ENCODE data around the gene PRRT2.
"Not testable (repeated sequence)": the region's sequence is repeated elsewhere in the genome, so short reads cannot be mapped to it uniquely, and the experiment has no call there.

Gene PRRT2

DNA sequence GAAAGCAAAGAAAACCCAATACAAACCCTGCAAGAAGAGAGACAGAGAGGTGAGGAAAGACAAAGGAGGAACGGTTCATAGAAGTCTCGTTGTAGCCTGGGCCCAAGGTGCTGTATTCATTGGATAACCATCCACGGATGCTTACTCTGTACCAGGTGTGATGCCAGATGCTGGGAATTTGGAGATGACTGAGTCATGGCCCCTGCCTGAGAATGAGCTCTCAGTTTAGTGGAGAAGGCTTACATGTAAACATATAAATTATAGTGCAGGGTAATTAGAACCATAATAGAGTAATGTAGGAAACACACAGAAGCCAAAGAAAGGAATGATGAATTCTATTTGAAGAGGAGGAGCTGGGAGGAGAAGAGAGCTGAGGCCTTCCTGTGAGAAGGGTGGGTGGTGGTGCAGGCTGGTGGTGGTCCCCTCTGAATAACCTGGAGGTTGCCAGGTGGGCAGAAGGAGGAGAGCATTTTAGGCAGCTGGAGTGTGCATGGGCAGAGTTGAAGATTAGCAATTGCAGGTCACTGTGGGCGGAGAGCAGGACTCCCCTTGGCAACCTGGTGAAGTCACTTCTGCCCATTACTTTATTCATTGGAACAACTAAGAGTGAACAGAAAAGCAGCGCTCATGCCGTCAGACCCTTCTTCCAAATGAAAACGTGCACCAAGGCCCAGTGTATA is 41.6 kb upstream of the PRRT2 start:
- TF ChIP-seq, protein P1, sequence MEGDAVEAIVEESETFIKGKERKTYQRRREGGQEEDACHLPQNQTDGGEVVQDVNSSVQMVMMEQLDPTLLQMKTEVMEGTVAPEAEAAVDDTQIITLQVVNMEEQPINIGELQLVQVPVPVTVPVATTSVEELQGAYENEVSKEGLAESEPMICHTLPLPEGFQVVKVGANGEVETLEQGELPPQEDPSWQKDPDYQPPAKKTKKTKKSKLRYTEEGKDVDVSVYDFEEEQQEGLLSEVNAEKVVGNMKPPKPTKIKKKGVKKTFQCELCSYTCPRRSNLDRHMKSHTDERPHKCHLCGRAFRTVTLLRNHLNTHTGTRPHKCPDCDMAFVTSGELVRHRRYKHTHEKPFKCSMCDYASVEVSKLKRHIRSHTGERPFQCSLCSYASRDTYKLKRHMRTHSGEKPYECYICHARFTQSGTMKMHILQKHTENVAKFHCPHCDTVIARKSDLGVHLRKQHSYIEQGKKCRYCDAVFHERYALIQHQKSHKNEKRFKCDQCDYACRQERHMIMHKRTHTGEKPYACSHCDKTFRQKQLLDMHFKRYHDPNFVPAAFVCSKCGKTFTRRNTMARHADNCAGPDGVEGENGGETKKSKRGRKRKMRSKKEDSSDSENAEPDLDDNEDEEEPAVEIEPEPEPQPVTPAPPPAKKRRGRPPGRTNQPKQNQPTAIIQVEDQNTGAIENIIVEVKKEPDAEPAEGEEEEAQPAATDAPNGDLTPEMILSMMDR (IDR thresholded peaks at IDR 0.05; ENCODE audit: low read depth, low read length) = no peak
- no peak for DNase-seq (ENCODE audit: low read depth, low spot score)
- H3K4me3 ChIP-seq (ENCODE audit: low read depth, low read length) = no peak overlapping the region
- in situ Hi-C loops (cut with HindIII; ENCODE audit: low sequenced_read_pairs) = no loop called here

DNA sequence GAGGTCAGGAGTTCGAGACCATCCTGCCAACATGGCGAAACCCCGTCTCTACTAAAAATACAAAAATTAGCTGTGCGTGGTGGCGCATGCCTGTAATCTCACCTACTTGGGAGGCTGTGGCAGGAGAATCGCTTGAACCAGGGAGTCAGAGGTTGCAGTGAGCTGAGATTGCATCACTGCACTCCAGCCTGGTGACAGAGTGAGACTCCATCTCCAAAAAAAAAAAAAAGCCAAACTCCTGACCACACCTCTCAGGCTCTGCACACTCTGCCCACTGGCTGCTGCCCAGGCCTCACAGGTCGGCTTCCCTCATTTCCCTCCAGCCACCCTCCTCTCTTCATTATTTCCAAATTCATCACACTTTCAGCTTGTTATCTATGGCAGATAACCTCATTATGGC is 39.7 kb upstream of the PRRT2 start:
- DNase-seq (ENCODE audit: low read depth, low spot score); in situ Hi-C loops (cut with HindIII; ENCODE audit: low sequenced_read_pairs); H3K4me3 ChIP-seq (ENCODE audit: low read depth, low read length): not testable (repeated sequence)

DNA sequence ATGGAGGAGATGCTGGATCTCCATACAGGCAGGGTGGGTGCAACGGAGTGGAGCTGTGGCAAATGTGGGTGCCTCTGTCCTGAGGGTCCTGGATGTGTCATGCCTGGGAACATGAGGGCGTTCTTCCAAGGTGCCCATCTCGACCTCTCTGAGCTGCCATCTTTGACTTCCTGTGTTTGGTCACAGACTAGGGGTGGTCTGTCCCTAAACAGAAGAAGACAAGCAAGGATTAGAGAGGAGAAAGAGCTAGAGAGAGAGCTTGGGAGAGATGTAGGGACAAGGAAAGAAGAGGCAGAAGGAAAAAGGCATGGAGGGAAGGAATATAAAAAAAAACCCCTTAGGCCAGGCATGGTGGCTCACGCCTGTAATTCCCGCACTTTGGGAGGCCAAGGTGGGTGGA is 37.3 kb upstream of the PRRT2 start:
- in situ Hi-C loops (cut with HindIII; ENCODE audit: low sequenced_read_pairs) = no loop called here
- H3K4me3 ChIP-seq (ENCODE audit: low read depth, low read length) = no peak overlapping the region
- TF ChIP-seq, protein P1 (IDR thresholded peaks at IDR 0.05; ENCODE audit: low read depth, low read length) = no peak
- no peak for DNase-seq (ENCODE audit: low read depth, low spot score)

DNA sequence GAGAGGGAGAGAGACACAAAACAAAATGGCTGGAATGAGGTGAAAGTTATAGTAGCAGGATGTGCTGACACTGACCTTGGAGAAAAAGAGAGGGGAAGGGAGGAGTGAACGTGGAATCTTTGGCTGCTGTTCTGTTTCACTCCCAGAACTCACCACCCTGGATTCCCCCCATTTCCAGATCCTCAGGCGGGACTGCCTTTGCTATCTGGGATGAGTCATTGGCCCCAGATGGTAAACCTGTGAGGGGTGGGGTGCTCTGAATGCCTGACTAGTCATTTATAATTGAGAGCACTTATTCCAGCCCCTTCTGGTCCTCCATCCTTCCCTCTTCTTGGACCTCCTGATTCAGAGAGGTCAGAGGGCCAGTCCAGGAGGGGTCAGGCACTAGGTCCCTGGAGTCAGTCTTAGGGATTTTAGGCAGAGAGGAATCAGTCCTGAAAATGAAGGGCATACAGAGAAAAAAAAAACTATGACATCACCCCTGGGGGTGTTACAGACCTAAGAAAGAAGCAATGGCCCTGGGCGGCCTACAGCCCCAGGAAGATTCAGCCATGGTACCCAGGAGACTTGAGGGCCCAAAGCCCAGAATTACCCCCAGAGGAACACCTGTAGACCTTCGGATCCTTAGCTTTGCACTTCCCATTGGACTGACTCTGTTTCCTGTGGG is 36.1 kb upstream of the PRRT2 start:
- TF ChIP-seq, protein P1 (IDR thresholded peaks at IDR 0.05; ENCODE audit: low read depth, low read length) = no peak
- no peak overlapping the region for H3K4me3 ChIP-seq (ENCODE audit: low read depth, low read length)
- DNase-seq (ENCODE audit: low read depth, low spot score) = no peak
- in situ Hi-C loops (cut with HindIII; ENCODE audit: low sequenced_read_pairs) = no loop called here

DNA sequence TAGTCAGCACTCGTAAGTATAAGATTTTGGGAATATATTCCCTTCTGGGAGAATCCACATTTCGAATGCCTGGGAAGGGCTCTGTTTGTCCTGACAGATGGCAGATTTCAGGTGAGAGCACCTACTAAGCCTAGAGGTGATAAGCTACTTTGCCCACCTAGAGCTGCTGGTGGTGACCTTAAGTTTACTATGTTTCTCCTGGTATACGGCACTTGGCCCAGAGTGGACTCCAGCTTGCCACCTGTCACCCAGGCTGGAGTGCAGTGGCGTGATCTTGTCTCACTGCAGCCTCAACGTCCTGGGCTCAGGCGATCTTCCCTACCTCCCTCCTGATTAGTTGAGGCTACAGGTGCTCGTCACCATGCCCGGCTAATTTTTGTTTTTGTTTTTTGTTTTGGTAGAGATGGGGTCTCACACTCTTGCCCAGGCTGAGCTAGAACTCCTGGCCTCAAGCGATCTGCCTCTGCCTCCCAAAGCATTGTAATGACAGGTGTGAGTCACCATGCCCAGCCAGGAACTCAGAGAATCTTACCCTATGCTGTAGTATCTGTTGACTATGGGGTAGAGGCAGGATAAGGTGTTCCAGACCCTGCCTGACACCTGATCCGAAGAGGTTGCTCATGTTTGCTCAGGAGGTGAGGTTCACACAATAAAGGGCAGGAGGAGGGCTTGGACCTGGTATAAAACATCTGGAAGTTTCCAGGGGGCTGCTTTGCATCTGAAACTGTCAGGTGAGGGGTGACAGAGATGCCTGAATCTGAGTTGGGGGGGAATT is 34.2 kb upstream of the PRRT2 start, which contains the start of gene ZG16:
TSS of gene ZG16 (plus strand) at position 681 of the 775 bp plus-strand sequence. CDS start 1,011 bp downstream, outside the sequence.
- in situ Hi-C loops (cut with HindIII; ENCODE audit: low sequenced_read_pairs) = no loop called here
- H3K4me3 ChIP-seq (ENCODE audit: low read depth, low read length) = no peak within 1 kb of the TSS
- TF ChIP-seq, protein P1 (IDR thresholded peaks at IDR 0.05; ENCODE audit: low read depth, low read length) = no peak
- no peak for DNase-seq (ENCODE audit: low read depth, low spot score)

DNA sequence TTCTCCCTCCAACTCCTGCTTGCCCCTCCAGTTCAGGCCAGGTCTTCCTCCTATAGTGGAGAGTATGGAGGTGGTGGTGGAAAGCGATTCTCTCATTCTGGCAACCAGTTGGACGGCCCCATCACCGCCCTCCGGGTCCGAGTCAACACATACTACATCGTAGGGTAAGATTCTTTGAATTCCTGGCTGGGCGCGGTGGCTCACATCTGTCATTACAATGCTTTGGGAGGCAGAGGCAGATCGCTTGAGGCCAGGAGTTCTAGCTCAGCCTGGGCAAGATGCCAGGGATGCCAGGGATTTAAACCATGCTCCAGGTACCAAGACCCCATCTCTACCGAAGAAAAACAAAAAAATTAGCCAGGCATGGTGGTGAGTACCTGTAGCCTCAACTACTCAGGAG is 32.5 kb upstream of the PRRT2 start:
- DNase-seq (ENCODE audit: low read depth, low spot score) = no peak
- TF ChIP-seq, protein P1 (IDR thresholded peaks at IDR 0.05; ENCODE audit: low read depth, low read length) = no peak
- in situ Hi-C loops (cut with HindIII; ENCODE audit: low sequenced_read_pairs) = no loop called here
- H3K4me3 ChIP-seq (ENCODE audit: low read depth, low read length) = no peak overlapping the region

DNA sequence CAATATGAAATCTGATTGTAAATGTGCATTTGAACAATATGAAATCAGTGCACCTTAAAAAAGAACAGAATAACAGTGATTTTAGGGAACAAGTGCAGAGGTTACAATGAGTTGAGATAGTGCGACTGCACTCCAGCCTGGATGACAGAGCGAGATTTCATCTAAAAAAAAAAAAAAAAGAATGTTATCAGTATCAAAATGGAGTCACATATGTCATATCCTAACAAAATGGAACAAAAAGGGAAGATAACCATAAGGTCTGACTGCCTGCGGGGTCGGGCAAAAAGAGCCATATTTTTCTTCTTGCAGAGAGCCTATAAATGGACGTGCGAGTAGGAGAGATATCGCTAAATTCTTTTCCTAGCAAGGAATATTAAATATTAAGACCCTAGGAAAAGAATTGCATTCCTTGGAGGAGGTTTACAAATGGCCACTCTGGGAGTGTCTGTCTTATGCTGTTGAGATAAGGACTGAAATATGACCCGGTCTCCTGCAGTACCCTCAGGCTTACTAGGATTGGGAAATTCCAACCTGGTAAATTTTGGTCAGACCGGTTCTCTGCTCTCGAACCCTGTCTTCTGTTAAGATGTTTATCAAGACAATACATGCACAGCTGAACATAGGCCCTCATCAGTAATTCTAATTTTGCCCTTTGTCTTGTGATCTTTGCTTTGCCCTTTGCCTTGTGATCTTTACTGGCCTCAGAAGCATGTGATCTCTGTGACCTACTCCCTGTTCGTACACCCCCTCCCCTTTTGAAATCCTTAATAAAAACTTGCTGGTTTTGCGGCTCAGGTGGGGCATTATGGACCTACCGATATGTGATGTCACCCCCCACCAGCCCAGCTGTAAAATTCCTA is 28.7 kb upstream of the PRRT2 start:
- in situ Hi-C loops (cut with HindIII; ENCODE audit: low sequenced_read_pairs); H3K4me3 ChIP-seq (ENCODE audit: low read depth, low read length); DNase-seq (ENCODE audit: low read depth, low spot score): not testable (repeated sequence)

Measured in astrocyte of the spinal cord (primary cell).